Liver (tissue), 9 donors: ENCODE measurements around the gene ZCCHC17. TPM values are rescaled to one million over a fixed set of nuclear protein-coding genes. Genes with fewer than 3 reads are reported as not detected.

ENCODE experiments used
- DNase-seq: peaks from one replicate; pipeline ENCODE4 v3.0.0-alpha.2; 2017; ENCODE audit warnings: low spot score
- H3K27ac ChIP-seq, 2 donors: one replicate each; pipeline ENCODE4 v1.7.0; 2013; ENCODE audit warnings: inconsistent platforms in 2 of 2, low read length in 2 of 2, control low read depth in 1 of 2, low read depth in 1 of 2, mild to moderate bottlenecking in 1 of 2
- H3K27me3 ChIP-seq, 4 donors: one replicate each; pipeline versions ENCODE4 v1.6.1 to v1.7.0; 2013; ENCODE audit warnings: low read length in 3 of 4, inconsistent platforms in 1 of 4, mild to moderate bottlenecking in 1 of 4, moderate library complexity in 1 of 4; ENCODE audit not compliant: control insufficient read depth in 4 of 4, insufficient read depth in 4 of 4
- H3K36me3 ChIP-seq, 4 donors: one replicate each; pipeline versions ENCODE4 v1.6.1 to v1.7.0; 2013; ENCODE audit warnings: low read length in 3 of 4, mild to moderate bottlenecking in 3 of 4, low read depth in 1 of 4, moderate library complexity in 1 of 4; ENCODE audit not compliant: control insufficient read depth in 4 of 4, insufficient read depth in 3 of 4
- H3K4me1 ChIP-seq, 4 donors: one replicate each; pipeline versions ENCODE4 v1.6.1 to v1.7.0; 2013; ENCODE audit warnings: low read length in 3 of 4, mild to moderate bottlenecking in 3 of 4, moderate library complexity in 1 of 4; ENCODE audit not compliant: control insufficient read depth in 4 of 4, insufficient read depth in 4 of 4
- H3K4me3 ChIP-seq, 3 donors: one replicate each; pipeline versions ENCODE4 v1.6.1 to v1.7.0; 2013; ENCODE audit warnings: low read length in 3 of 3, control low read depth in 1 of 3, low read depth in 1 of 3, mild to moderate bottlenecking in 1 of 3
- H3K9ac ChIP-seq, 2 donors: one replicate each; pipeline ENCODE4 v1.7.0; 2013; ENCODE audit warnings: low read length in 2 of 2, mild to moderate bottlenecking in 2 of 2, moderate library complexity in 2 of 2, control low read depth in 1 of 2, low read depth in 1 of 2
- H3K9me3 ChIP-seq, 4 donors: one replicate each; pipeline versions ENCODE4 v1.6.1 to v1.7.0; 2013; ENCODE audit warnings: low read length in 3 of 4; ENCODE audit not compliant: control insufficient read depth in 4 of 4
- CTCF ChIP-seq: fragments of 150-350 bp; IDR thresholded peaks from 2 replicates; pipeline ENCODE4 v1.5.1; 2017; ENCODE audit warnings: improper control_type of control experiment, low read depth, low read length; ENCODE audit not compliant: missing input control
- EGR1 ChIP-seq, 2 donors: IDR thresholded peaks; 2 replicates each; pipeline ENCODE4 v1.6.1; 2016 to 2018; ENCODE audit warnings: antibody characterized with exemption in 2 of 2, low read depth in 2 of 2
- FOXA1 ChIP-seq: IDR thresholded peaks from 2 replicates; pipeline ENCODE4 v1.6.1; 2016; ENCODE audit warnings: antibody characterized with exemption
- FOXA2 ChIP-seq: IDR thresholded peaks from 2 replicates; pipeline ENCODE4 v1.6.1; 2016; ENCODE audit warnings: antibody characterized with exemption
- GABPA ChIP-seq, 2 donors: IDR thresholded peaks in 1 of 2; conservative IDR thresholded peaks in 1 of 2; 2 replicates each; pipeline ENCODE4 v1.6.1; 2016; ENCODE audit warnings: antibody characterized with exemption in 2 of 2, mild to moderate bottlenecking in 1 of 2, moderate library complexity in 1 of 2
- HNF4A ChIP-seq, 2 donors: conservative IDR thresholded peaks; 2 replicates each; pipeline ENCODE4 v1.6.1; 2016; ENCODE audit warnings: antibody characterized with exemption in 2 of 2, mild to moderate bottlenecking in 2 of 2
- HNF4G ChIP-seq: IDR thresholded peaks from 2 replicates; pipeline ENCODE4 v1.6.1; 2016; ENCODE audit warnings: antibody characterized with exemption
- JUND ChIP-seq, 2 donors: IDR thresholded peaks; 2 replicates each; pipeline ENCODE4 v1.6.1; 2016; ENCODE audit warnings: antibody characterized with exemption in 2 of 2
- NR2F2 ChIP-seq: IDR thresholded peaks from 2 replicates; pipeline ENCODE4 v1.6.1; 2016; ENCODE audit warnings: antibody characterized with exemption
- RAD21 ChIP-seq, 2 donors: IDR thresholded peaks; 2 replicates each; pipeline ENCODE4 v1.6.1; 2016; ENCODE audit warnings: antibody characterized with exemption in 2 of 2, mild to moderate bottlenecking in 2 of 2
- RXRA ChIP-seq, 2 donors: IDR thresholded peaks; 2 replicates each; pipeline ENCODE4 v1.6.1; 2017 to 2018; ENCODE audit warnings: antibody characterized with exemption in 2 of 2, mild to moderate bottlenecking in 1 of 2
- SP1 ChIP-seq: IDR thresholded peaks from 2 replicates; pipeline ENCODE4 v1.6.1; 2018; ENCODE audit warnings: antibody characterized with exemption, mild to moderate bottlenecking
- TAF1 ChIP-seq: conservative IDR thresholded peaks from 2 replicates; pipeline ENCODE4 v1.6.1; 2016; ENCODE audit warnings: antibody characterized with exemption, mild to moderate bottlenecking
- YY1 ChIP-seq: IDR thresholded peaks from 2 replicates; pipeline ENCODE4 v1.6.1; 2016; ENCODE audit warnings: antibody characterized with exemption, mild to moderate bottlenecking
- WGBS: extraction: QIAGEN DNeasy Blood & Tissue Kit; methylation state at CpG from one replicate; pipeline ENCODE4 v1.1.7; 2013; 5-methylcytosine and 5-hydroxymethylcytosine counted together
- polyA plus RNA-seq, 2 donors: library from polyadenylated mRNA; stranded (reverse) in 1 of 2; unstranded in 1 of 2; fragments of 200-250 nt in 1 of 2; fragments of >200 nt in 1 of 2; fragmentation: Nextera tagmentation in 1 of 2; extraction: Ambion mirVana in 1 of 2; gene quantifications; one replicate each; pipeline versions ENCODE4 v1.2.1 to v1.2.3, GENCODE V29; 2013 to 2015
- total RNA-seq, 2 donors: library from RNA; depleted of rRNA; stranded (reverse); fragments of >200 nt; gene quantifications; one replicate each; pipeline ENCODE4 v1.2.3, GENCODE V29; 2014
- TF ChIP-seq, protein P1 (sequence below): IDR thresholded peaks from 2 replicates; pipeline ENCODE4 v1.6.1; 2016; ENCODE audit warnings: antibody characterized with exemption
- TF ChIP-seq, protein P2 (sequence below): IDR thresholded peaks from 2 replicates; pipeline ENCODE4 v1.6.1; 2016; ENCODE audit warnings: antibody characterized with exemption
- TF ChIP-seq, protein P3 (sequence below): IDR thresholded peaks from 2 replicates; pipeline ENCODE4 v1.6.1; 2016; ENCODE audit warnings: antibody characterized with exemption, mild to moderate bottlenecking
- donor health status: healthy.
- donor health status: healthy.
- donor health status: healthy.
- donor health status: healthy.
- donor health status: healthy.

Gene ZCCHC17
- total and polyA plus RNA-seq, 4 donors: 7.4 to 15.1 (median 9.2) TPM

DNA sequence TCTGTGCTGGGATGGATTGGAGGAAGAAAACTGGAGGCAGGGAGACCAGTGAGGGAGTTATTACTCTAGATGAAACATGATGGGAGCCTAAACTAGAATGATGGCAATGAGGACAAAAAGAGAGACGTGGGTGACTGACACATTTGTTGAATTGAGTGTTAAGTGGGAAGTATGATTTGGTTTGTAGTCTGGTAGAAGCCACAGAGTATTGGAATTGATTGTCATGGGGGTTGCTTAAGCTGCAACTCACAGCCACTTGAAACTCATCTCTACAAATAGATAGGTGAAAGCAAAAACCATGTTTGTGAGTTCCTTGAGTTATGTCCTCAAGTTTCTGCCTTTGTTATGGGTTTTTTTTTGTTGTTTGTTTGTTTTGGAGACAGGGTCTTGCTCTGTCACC is 47.7 kb downstream of the ZCCHC17 start (continued):
- TF ChIP-seq RXRA (IDR thresholded peaks at IDR 0.05) (no peak), GABPA (IDR thresholded peaks at IDR 0.05 in 1 of 2, conservative IDR thresholded peaks at IDR 0.05 in 1 of 2) (no peak), FOXA1 (no peak), HNF4A (conservative IDR thresholded peaks at IDR 0.05) (no peak), RAD21 (IDR thresholded peaks at IDR 0.05) (no peak), TAF1 (no peak), EGR1 (IDR thresholded peaks at IDR 0.05; ENCODE audit: low read depth in 2 of 2) (no peak), FOXA2 (no peak)
- TF ChIP-seq, protein P1, sequence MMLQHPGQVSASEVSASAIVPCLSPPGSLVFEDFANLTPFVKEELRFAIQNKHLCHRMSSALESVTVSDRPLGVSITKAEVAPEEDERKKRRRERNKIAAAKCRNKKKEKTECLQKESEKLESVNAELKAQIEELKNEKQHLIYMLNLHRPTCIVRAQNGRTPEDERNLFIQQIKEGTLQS: no peak

DNA sequence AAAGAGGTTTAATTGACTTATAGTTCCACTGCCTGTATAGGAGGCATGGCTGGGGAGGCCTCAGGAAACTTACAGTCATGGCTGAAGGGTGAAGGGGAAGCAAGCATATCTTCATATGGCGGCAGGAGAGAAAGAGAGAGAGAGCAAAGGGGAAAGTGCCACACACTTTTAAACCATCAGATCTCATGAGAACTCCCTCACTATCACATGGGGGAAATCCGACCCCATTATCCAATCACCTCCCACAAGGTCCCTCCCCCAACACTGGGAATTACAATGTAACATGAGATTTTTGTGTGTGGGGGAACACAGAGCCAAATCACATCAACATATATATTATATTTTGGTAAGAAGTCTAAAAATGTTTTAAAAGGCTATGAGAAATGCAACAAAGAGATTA is 48.8 kb downstream of the ZCCHC17 start:
- Histone ChIP-seq H3K4me1 (peaks cover 0 to 1% (median 0%) of the 10 kb centered on the region in 4 donors), H3K27ac (no peak overlapping the region), H3K27me3 (no peaks in the 10 kb centered on the region), H3K9me3 (no peaks in the 10 kb centered on the region), H3K36me3 (peaks cover 1 to 7% (median 5%) of the 10 kb centered on the region in 4 donors), H3K9ac (no peak overlapping the region), H3K4me3 (no peak overlapping the region)
- no peak for DNase-seq
- TF ChIP-seq HNF4G: no peak
- TF ChIP-seq NR2F2: no peak
- TF ChIP-seq TAF1: no peak
- no peak for TF ChIP-seq SP1
- TF ChIP-seq FOXA2: no peak
- no peak for TF ChIP-seq JUND (IDR thresholded peaks at IDR 0.05)
- no peak for TF ChIP-seq RXRA (IDR thresholded peaks at IDR 0.05)
- TF ChIP-seq FOXA1: no peak
- no peak for TF ChIP-seq CTCF
- WGBS: 98% methylated on average over 2 of the region's 2 CpGs

DNA sequence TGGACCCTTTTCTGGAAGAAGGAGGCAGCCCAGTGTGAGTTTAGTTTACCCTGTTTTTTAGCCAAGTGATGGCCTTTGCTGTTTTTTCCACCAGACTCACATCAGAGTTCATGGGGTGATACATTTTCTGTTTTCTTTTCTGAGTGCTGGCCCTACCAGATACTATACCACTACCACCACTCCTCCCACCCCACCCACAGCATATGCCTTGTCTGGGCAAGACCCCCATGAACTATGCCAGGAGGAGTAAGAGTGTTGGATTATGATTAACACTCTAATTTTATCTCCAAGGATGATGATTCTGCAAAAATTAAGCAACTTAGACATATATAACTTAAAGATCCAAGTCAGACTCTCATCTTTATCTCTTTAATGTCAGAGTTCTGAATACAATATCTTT is 50.0 kb downstream of the ZCCHC17 start:
- Histone ChIP-seq H3K4me3 (no peak overlapping the region), H3K27me3 (no peaks in the 10 kb centered on the region), H3K36me3 (peaks cover 4 to 11% (median 6%) of the 10 kb centered on the region in 4 donors), H3K27ac (no peak overlapping the region), H3K9ac (no peak overlapping the region), H3K9me3 (no peaks in the 10 kb centered on the region), H3K4me1 (no peaks in the 10 kb centered on the region)
- no peak for TF ChIP-seq RAD21 (IDR thresholded peaks at IDR 0.05)
- TF ChIP-seq, protein P2, sequence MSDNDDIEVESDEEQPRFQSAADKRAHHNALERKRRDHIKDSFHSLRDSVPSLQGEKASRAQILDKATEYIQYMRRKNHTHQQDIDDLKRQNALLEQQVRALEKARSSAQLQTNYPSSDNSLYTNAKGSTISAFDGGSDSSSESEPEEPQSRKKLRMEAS: no peak
- no peak for TF ChIP-seq SP1
- no peak for TF ChIP-seq YY1
- no peak for TF ChIP-seq HNF4G
- TF ChIP-seq RXRA (IDR thresholded peaks at IDR 0.05): no peak
- TF ChIP-seq NR2F2: no peak
- TF ChIP-seq, protein P1: no peak
- no peak for TF ChIP-seq JUND (IDR thresholded peaks at IDR 0.05)
- TF ChIP-seq, protein P3, sequence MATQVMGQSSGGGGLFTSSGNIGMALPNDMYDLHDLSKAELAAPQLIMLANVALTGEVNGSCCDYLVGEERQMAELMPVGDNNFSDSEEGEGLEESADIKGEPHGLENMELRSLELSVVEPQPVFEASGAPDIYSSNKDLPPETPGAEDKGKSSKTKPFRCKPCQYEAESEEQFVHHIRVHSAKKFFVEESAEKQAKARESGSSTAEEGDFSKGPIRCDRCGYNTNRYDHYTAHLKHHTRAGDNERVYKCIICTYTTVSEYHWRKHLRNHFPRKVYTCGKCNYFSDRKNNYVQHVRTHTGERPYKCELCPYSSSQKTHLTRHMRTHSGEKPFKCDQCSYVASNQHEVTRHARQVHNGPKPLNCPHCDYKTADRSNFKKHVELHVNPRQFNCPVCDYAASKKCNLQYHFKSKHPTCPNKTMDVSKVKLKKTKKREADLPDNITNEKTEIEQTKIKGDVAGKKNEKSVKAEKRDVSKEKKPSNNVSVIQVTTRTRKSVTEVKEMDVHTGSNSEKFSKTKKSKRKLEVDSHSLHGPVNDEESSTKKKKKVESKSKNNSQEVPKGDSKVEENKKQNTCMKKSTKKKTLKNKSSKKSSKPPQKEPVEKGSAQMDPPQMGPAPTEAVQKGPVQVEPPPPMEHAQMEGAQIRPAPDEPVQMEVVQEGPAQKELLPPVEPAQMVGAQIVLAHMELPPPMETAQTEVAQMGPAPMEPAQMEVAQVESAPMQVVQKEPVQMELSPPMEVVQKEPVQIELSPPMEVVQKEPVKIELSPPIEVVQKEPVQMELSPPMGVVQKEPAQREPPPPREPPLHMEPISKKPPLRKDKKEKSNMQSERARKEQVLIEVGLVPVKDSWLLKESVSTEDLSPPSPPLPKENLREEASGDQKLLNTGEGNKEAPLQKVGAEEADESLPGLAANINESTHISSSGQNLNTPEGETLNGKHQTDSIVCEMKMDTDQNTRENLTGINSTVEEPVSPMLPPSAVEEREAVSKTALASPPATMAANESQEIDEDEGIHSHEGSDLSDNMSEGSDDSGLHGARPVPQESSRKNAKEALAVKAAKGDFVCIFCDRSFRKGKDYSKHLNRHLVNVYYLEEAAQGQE: no peak
- peak; percentile 44 for DNase-seq
